ENCODE data around the gene APCDD1L.

APCDD1L gene

DNA sequence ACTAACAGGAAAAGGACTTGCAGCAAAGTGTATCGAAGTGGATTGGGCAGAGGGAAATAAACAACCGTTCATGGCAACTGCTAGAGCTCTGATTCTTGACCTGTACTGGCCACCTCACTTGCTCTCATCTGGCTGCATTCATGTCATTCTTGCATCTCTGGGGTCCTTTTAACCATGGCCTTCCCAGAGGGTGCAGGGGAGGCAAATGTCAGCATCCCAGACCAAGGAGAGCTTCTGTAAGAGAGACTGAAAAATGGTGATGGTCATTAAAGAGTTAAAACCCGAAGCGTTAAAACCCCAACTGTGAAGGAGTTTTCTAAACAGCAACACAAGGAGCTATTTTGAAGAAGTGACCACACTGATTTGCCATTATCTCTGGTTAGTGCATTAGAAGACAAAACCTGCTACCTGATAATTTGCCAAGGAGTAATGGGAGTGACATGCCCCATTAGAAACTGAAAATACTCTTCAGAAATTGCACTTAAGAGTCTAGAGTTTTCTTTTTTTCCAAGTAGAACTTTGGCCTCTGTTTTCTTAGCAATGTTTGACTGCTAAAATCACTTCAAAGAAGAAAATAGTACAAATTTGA lies 62.4 kb downstream of the APCDD1L start:
- TF ChIP-seq CREB1 (IDR thresholded peaks at IDR 0.05; ENCODE audit: low read depth) (no peak), ZBTB7A (IDR thresholded peaks at IDR 0.05; ENCODE audit: low read depth) (no peak), EP300 (IDR thresholded peaks at IDR 0.05; ENCODE audit: borderline replicate concordance) (no peak), YY1 (IDR thresholded peaks at IDR 0.05; ENCODE audit: low read depth) (no peak), EGR1 (IDR thresholded peaks at IDR 0.05) (no peak), TAF1 (IDR thresholded peaks at IDR 0.05; ENCODE audit: low read depth) (no peak), TCF12 (IDR thresholded peaks at IDR 0.05; ENCODE audit: low read depth) (no peak), TEAD4 (IDR thresholded peaks at IDR 0.05) (no peak), NFIC (IDR thresholded peaks at IDR 0.05) (no peak), CEBPB (IDR thresholded peaks at IDR 0.05) (no peak), RAD21 (IDR thresholded peaks at IDR 0.05; ENCODE audit: low read depth) (no peak), FOXM1 (IDR thresholded peaks at IDR 0.05; ENCODE audit: borderline replicate concordance, low read depth) (no peak)
- TF ChIP-seq, protein P1, sequence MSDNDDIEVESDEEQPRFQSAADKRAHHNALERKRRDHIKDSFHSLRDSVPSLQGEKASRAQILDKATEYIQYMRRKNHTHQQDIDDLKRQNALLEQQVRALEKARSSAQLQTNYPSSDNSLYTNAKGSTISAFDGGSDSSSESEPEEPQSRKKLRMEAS (IDR thresholded peaks at IDR 0.05), result no peak
- TF ChIP-seq, protein P2, sequence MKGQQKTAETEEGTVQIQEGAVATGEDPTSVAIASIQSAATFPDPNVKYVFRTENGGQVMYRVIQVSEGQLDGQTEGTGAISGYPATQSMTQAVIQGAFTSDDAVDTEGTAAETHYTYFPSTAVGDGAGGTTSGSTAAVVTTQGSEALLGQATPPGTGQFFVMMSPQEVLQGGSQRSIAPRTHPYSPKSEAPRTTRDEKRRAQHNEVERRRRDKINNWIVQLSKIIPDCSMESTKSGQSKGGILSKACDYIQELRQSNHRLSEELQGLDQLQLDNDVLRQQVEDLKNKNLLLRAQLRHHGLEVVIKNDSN (IDR thresholded peaks at IDR 0.05), result no peak
- TF ChIP-seq, protein P3, sequence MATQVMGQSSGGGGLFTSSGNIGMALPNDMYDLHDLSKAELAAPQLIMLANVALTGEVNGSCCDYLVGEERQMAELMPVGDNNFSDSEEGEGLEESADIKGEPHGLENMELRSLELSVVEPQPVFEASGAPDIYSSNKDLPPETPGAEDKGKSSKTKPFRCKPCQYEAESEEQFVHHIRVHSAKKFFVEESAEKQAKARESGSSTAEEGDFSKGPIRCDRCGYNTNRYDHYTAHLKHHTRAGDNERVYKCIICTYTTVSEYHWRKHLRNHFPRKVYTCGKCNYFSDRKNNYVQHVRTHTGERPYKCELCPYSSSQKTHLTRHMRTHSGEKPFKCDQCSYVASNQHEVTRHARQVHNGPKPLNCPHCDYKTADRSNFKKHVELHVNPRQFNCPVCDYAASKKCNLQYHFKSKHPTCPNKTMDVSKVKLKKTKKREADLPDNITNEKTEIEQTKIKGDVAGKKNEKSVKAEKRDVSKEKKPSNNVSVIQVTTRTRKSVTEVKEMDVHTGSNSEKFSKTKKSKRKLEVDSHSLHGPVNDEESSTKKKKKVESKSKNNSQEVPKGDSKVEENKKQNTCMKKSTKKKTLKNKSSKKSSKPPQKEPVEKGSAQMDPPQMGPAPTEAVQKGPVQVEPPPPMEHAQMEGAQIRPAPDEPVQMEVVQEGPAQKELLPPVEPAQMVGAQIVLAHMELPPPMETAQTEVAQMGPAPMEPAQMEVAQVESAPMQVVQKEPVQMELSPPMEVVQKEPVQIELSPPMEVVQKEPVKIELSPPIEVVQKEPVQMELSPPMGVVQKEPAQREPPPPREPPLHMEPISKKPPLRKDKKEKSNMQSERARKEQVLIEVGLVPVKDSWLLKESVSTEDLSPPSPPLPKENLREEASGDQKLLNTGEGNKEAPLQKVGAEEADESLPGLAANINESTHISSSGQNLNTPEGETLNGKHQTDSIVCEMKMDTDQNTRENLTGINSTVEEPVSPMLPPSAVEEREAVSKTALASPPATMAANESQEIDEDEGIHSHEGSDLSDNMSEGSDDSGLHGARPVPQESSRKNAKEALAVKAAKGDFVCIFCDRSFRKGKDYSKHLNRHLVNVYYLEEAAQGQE (IDR thresholded peaks at IDR 0.05; ENCODE audit: low read depth), result no peak

DNA sequence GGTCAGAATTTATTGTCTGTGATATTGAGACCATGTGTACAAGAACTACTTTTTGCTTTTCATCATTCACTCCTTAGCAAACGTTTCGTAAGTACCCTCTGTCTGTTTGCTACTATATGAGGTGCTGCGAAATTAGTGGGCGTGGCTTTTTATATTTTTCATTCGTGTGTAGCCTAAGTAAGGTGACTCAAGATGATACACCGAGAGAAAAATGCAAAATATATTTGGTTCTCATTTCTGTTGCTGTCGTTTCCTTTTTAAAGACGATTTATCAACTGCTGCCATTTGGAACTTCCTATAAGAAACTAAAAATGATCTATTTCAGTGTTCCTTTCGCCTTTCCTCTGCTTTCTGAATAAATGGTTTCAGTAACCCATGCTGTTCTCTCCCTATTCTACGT lies 64.9 kb downstream of the APCDD1L start:
- TF ChIP-seq YY1 (IDR thresholded peaks at IDR 0.05; ENCODE audit: low read depth), result no peak

DNA sequence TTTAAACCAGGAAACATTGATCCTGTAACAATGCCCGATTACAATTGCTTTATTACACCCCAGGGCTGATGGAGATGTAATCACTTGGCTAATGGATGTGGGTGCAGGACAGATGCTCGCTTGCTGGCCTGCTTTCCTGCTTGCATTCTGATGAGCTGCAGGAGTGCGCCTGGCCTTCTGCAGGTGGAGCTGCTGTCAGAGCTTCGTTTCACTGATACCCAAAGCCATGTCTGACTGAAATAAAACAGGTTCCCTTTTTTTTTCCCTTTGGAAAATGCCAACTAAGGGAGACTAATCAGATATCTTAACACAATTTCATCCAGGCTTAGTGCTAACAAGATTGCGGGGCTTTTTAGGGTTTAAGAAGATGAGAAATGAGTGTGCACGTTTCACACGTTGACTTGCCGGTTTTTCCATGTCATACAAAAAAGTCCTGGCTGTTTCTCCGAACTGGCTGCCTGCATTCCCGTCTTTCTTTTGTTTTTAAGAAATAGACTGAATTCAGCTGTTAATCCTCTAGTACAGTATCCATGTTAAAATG lies 65.4 kb downstream of the APCDD1L start:
- TF ChIP-seq EGR1 (IDR thresholded peaks at IDR 0.05) (no peak), TAF1 (IDR thresholded peaks at IDR 0.05; ENCODE audit: low read depth) (no peak), TCF12 (IDR thresholded peaks at IDR 0.05; ENCODE audit: low read depth) (no peak), CEBPB (IDR thresholded peaks at IDR 0.05) (no peak), NFIC (IDR thresholded peaks at IDR 0.05) (no peak)
- TF ChIP-seq, protein P1 (IDR thresholded peaks at IDR 0.05), result no peak

DNA sequence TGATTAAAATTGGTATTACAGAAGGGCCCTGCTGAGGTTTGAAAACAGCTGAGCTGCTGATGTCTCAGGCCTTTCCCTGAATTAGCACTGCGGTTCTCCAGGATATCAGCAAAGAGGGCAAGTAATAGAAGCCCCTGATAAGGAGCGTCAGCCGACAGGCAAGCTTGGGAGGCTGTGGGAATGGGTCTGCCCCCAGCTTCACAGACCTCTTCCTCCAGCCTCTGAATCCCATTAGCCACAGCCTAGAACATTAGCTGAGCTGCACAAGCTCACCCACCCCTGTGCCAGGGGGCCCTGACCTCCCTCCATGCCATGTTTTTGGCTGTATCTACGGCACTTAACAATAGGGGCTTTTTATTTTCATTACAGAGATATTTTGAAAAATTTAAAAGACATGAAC lies 66.2 kb downstream of the APCDD1L start:
- TF ChIP-seq EP300 (IDR thresholded peaks at IDR 0.05; ENCODE audit: borderline replicate concordance), result no peak
- no peak for TF ChIP-seq FOXM1 (IDR thresholded peaks at IDR 0.05; ENCODE audit: borderline replicate concordance, low read depth)
- TF ChIP-seq YY1 (IDR thresholded peaks at IDR 0.05; ENCODE audit: low read depth), result no peak
- no peak for TF ChIP-seq TAF1 (IDR thresholded peaks at IDR 0.05; ENCODE audit: low read depth)
- TF ChIP-seq, protein P3 (IDR thresholded peaks at IDR 0.05; ENCODE audit: low read depth), result no peak
- TF ChIP-seq, protein P1 (IDR thresholded peaks at IDR 0.05), result no peak
- TF ChIP-seq CREB1 (IDR thresholded peaks at IDR 0.05; ENCODE audit: low read depth), result no peak
- TF ChIP-seq RAD21 (IDR thresholded peaks at IDR 0.05; ENCODE audit: low read depth), result no peak
- no peak for TF ChIP-seq ZBTB7A (IDR thresholded peaks at IDR 0.05; ENCODE audit: low read depth)
- TF ChIP-seq TCF12 (IDR thresholded peaks at IDR 0.05; ENCODE audit: low read depth), result no peak
- TF ChIP-seq, protein P2 (IDR thresholded peaks at IDR 0.05), result no peak
- TF ChIP-seq CEBPB (IDR thresholded peaks at IDR 0.05), result no peak
- TF ChIP-seq TEAD4 (IDR thresholded peaks at IDR 0.05), result no peak
- TF ChIP-seq EGR1 (IDR thresholded peaks at IDR 0.05), result no peak
- TF ChIP-seq NFIC (IDR thresholded peaks at IDR 0.05), result no peak

DNA sequence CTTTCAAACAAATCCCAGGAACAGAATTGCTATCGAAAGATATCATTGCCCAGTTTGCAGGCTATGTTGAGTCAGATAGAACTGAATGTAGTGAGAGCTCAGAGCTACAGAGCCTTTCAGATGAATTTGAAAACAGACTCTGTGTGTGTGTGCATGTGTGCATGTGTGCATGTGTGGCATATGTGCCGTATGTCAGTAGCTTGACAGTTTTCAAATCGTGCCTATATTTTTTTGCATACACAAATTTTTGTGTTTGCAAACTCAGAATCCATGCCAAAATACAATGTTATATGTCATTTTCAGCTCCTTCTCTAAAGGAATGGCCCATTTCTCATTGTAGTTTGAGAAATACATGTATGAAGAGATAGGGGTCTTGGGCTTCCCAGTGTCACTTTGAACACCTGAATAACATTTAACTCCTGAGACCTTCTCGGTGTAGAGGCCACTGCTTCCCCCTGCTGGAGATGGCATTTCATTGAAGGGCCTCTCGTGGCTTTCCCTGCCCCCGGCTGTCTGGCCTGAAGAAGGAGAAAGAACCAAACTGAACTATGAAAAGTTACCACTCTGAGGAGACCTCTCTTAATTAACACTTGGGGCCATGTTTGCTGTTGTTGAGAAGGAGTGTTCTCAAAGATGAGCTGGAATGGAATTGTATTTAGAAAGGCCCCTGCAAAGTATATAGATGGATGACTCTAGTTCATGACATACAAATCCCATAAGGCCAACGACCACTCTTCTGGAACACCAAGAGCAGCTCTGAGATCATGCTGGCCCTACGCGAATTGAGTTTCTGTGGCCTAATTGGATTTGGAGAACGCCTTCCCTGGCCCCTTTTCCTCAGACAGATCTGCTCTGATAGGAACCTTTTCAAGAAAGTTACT lies 67.4 kb downstream of the APCDD1L start:
- no peak for TF ChIP-seq TAF1 (IDR thresholded peaks at IDR 0.05; ENCODE audit: low read depth)
- no peak for TF ChIP-seq EP300 (IDR thresholded peaks at IDR 0.05; ENCODE audit: borderline replicate concordance)
- TF ChIP-seq, protein P3 (IDR thresholded peaks at IDR 0.05; ENCODE audit: low read depth), result no peak
- peak; percentile 51 for TF ChIP-seq RAD21 (IDR thresholded peaks at IDR 0.05; ENCODE audit: low read depth)
- TF ChIP-seq FOXM1 (IDR thresholded peaks at IDR 0.05; ENCODE audit: borderline replicate concordance, low read depth), result no peak
- no peak for TF ChIP-seq ZBTB7A (IDR thresholded peaks at IDR 0.05; ENCODE audit: low read depth)
- no peak for TF ChIP-seq TCF12 (IDR thresholded peaks at IDR 0.05; ENCODE audit: low read depth)
- TF ChIP-seq, protein P2 (IDR thresholded peaks at IDR 0.05), result no peak

Measured in Ishikawa (cell line).